MM.1S (cell line): ENCODE results near the gene CCDC63.

Source experiments
- DNase-seq: peaks from one replicate; pipeline ENCODE4 v3.0.0-alpha.2; 2015
- H2AFZ ChIP-seq: fragments of 300-600 bp; sonication (generic); 2 replicates; pipeline ENCODE4 v1.6.0; 2016; ENCODE audit warnings: antibody characterized with exemption, low read length
- H3F3A ChIP-seq: fragments of 300-600 bp; sonication (generic); 2 replicates; pipeline ENCODE4 v1.6.1; 2016; ENCODE audit warnings: mild to moderate bottlenecking, antibody characterized with exemption, low read length, moderate library complexity, mixed read lengths; ENCODE audit not compliant: insufficient read depth
- H3K27ac ChIP-seq: fragments of 300-600 bp; sonication (generic); 2 replicates; pipeline ENCODE4 v1.5.1; 2016; ENCODE audit warnings: mild to moderate bottlenecking, low read length
- H3K27me3 ChIP-seq: fragments of 300-600 bp; sonication (generic); replicated peaks from 2 replicates; pipeline ENCODE4 v1.6.0; 2016; ENCODE audit warnings: low read length; ENCODE audit not compliant: insufficient read depth
- H3K36me3 ChIP-seq: fragments of 300-600 bp; sonication (generic); replicated peaks from 2 replicates; pipeline ENCODE4 v1.6.1; 2016; ENCODE audit warnings: mild to moderate bottlenecking, low read length, mixed read lengths; ENCODE audit not compliant: insufficient read depth
- H3K4me1 ChIP-seq: fragments of 300-600 bp; sonication (generic); 2 replicates; pipeline ENCODE4 v1.6.1; 2016; ENCODE audit warnings: low read length, mixed read lengths
- H3K4me2 ChIP-seq: fragments of 300-600 bp; sonication (generic); 2 replicates; pipeline ENCODE4 v1.6.0; 2016; ENCODE audit warnings: low read depth, low read length
- H3K4me3 ChIP-seq: fragments of 300-600 bp; sonication (generic); 2 replicates; pipeline ENCODE4 v1.5.1; 2016; ENCODE audit warnings: low read length, mixed read lengths
- H3K79me2 ChIP-seq: fragments of 300-600 bp; sonication (generic); 2 replicates; pipeline ENCODE4 v1.6.1; 2016; ENCODE audit warnings: mixed run types, low read length, mixed read lengths
- H3K9ac ChIP-seq: fragments of 300-600 bp; sonication (generic); 2 replicates; pipeline ENCODE4 v1.6.1; 2016; ENCODE audit warnings: low read length, mixed read lengths
- H3K9me2 ChIP-seq: fragments of 300-600 bp; sonication (generic); replicated peaks from 2 replicates; pipeline ENCODE4 v1.6.1; 2016; ENCODE audit warnings: mild to moderate bottlenecking, low read length, mixed read lengths; ENCODE audit not compliant: insufficient read depth
- H3K9me3 ChIP-seq: fragments of 300-600 bp; sonication (generic); replicated peaks from 2 replicates; pipeline ENCODE4 v1.6.1; 2016; ENCODE audit warnings: mild to moderate bottlenecking, low read length, mixed read lengths; ENCODE audit not compliant: insufficient read depth
- H4K20me1 ChIP-seq: fragments of 300-600 bp; sonication (generic); 2 replicates; pipeline ENCODE4 v1.6.1; 2016; ENCODE audit warnings: mild to moderate bottlenecking, low read length, moderate library complexity, mixed read lengths; ENCODE audit not compliant: insufficient read depth
- EZH2 ChIP-seq: fragments of 300-600 bp; sonication (generic); optimal IDR thresholded peaks from 2 replicates; pipeline ENCODE3; 2017; ENCODE audit warnings: low read depth, mild to moderate bottlenecking, antibody characterized with exemption, low read length, mixed read lengths
- EZH2phosphoT487 ChIP-seq: fragments of 300-600 bp; sonication (generic); IDR thresholded peaks from 2 replicates; pipeline ENCODE4 v1.6.1; 2018; ENCODE audit warnings: antibody characterized with exemption, low read length
- TF ChIP-seq, protein P1 (sequence below): fragments of 300-600 bp; sonication (generic); IDR thresholded peaks from 2 replicates; pipeline ENCODE4 v1.5.1; 2016; ENCODE audit warnings: antibody characterized with exemption, low read length, mixed read lengths

The CCDC63 gene

DNA sequence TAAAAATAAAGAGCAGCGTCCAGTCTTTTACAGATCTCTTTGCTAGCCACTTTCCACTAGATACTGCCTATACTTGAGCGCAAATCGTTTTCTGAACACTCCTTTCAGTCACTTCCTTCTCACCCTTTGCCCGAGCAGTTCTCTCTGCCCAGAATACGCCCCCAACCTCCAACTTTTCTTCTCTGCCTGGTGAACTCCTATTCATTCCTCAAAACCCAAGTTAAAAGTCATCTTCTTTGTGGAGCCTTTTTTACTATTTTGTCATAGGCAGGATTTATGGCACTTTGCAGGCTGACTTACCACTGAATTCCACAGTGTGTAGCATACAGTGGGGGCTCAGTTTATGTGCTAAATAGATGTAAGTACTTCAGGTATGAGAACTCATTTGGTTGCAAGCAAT lies 4.0 kb downstream of the CCDC63 start:
- no peaks in the 10 kb centered on the region for H3K27me3 ChIP-seq
- TF ChIP-seq EZH2phosphoT487 (no peak), EZH2 (no peak)
- TF ChIP-seq, protein P1, sequence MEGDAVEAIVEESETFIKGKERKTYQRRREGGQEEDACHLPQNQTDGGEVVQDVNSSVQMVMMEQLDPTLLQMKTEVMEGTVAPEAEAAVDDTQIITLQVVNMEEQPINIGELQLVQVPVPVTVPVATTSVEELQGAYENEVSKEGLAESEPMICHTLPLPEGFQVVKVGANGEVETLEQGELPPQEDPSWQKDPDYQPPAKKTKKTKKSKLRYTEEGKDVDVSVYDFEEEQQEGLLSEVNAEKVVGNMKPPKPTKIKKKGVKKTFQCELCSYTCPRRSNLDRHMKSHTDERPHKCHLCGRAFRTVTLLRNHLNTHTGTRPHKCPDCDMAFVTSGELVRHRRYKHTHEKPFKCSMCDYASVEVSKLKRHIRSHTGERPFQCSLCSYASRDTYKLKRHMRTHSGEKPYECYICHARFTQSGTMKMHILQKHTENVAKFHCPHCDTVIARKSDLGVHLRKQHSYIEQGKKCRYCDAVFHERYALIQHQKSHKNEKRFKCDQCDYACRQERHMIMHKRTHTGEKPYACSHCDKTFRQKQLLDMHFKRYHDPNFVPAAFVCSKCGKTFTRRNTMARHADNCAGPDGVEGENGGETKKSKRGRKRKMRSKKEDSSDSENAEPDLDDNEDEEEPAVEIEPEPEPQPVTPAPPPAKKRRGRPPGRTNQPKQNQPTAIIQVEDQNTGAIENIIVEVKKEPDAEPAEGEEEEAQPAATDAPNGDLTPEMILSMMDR, result no peak
- H3K9ac ChIP-seq, result no peak overlapping the region
- H3K79me2 ChIP-seq, result no peaks in the 10 kb centered on the region
- H3K36me3 ChIP-seq, result no peaks in the 10 kb centered on the region
- no peak overlapping the region for H3K4me3 ChIP-seq
- H2AFZ ChIP-seq, result no peak overlapping the region
- no peaks in the 10 kb centered on the region for H3K9me3 ChIP-seq
- no peaks in the 10 kb centered on the region for H4K20me1 ChIP-seq
- no peaks in the 10 kb centered on the region for H3K4me1 ChIP-seq
- no peaks in the 10 kb centered on the region for H3F3A ChIP-seq
- no peaks in the 10 kb centered on the region for H3K9me2 ChIP-seq
- no peak overlapping the region for H3K4me2 ChIP-seq
- H3K27ac ChIP-seq, result no peak overlapping the region
- no peak for DNase-seq

DNA sequence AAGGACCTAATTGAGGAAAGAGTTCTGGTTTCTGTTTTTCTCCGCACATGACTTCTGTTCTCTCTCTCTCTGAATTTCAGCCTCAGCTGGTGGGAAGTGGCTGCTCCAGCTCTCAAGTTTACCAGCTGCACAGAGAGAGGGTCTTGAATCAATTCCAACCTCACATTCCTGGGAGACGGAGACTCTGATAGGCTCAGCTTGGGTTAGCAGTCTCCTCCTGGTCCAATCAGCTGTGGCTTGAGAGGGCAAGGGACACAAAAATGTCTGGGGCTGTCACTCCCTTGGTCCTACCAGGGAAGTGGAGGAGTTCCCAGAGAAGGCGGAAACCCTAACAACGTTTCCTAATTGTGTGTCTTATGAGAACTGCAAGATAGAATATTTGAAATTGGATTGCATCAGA lies 7.0 kb downstream of the CCDC63 start:
- DNase-seq, result no peak
- no peak overlapping the region for H2AFZ ChIP-seq
- H3K27ac ChIP-seq, result no peak overlapping the region
- no peaks in the 10 kb centered on the region for H3F3A ChIP-seq
- no peak overlapping the region for H3K4me2 ChIP-seq
- no peak overlapping the region for H3K4me3 ChIP-seq
- H3K9ac ChIP-seq, result no peak overlapping the region
- H3K36me3 ChIP-seq, result no peaks in the 10 kb centered on the region
- H3K27me3 ChIP-seq, result no peaks in the 10 kb centered on the region
- no peaks in the 10 kb centered on the region for H3K79me2 ChIP-seq
- H3K9me2 ChIP-seq, result no peaks in the 10 kb centered on the region
- no peaks in the 10 kb centered on the region for H3K4me1 ChIP-seq
- H3K9me3 ChIP-seq, result no peaks in the 10 kb centered on the region
- TF ChIP-seq EZH2 (no peak), EZH2phosphoT487 (no peak)
- TF ChIP-seq, protein P1, result no peak
- H4K20me1 ChIP-seq, result no peaks in the 10 kb centered on the region

DNA sequence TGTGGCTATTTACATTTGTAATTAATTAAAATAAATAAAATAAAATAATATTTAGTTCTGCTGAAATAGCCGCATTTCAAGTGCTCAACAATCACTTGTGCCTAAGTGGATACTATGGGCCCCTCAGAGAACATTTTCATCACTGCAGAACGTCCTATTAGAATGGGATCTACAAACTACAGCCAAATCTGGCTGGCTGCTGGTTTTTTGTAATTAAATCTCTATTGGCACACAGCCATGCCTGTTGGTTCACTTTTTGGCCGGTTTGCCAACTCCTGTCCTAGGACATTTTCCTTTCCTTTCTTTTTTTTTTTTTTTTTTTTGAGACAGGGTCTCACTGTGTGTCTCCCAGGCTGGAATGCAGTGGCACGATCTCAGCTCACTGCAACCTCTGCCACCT lies 9.8 kb downstream of the CCDC63 start:
- Histone ChIP-seq H4K20me1 (no peaks in the 10 kb centered on the region), H3F3A (no peaks in the 10 kb centered on the region), H3K9me3 (no peaks in the 10 kb centered on the region), H3K4me3 (no peak overlapping the region), H3K36me3 (no peaks in the 10 kb centered on the region), H3K27me3 (no peaks in the 10 kb centered on the region), H3K4me1 (no peaks in the 10 kb centered on the region), H3K27ac (no peak overlapping the region), H3K79me2 (no peaks in the 10 kb centered on the region), H3K9me2 (no peaks in the 10 kb centered on the region), H3K9ac (no peak overlapping the region), H3K4me2 (no peak overlapping the region), H2AFZ (no peak overlapping the region)
- no peak for DNase-seq
- TF ChIP-seq EZH2, result no peak
- TF ChIP-seq EZH2phosphoT487, result no peak
- TF ChIP-seq, protein P1, result no peak
